Nucleus accumbens (tissue), 56 donors: Measurements from ENCODE around the gene TBC1D7.
A peak's percentile ranks its signal among the peaks of the same experiment; 100 is the strongest.
"Not testable (repeated sequence)": the region's sequence is repeated elsewhere in the genome, so short reads cannot be mapped to it uniquely, and the experiment has no call there.

Experiments used
- DNase-seq, 56 donors: peaks; one replicate each; lab custom pipeline; 2025; lab: John Stamatoyannopoulos, UW

Gene TBC1D7

GRCh38 chr6:13326031-13326586, 2.2 kb downstream of the TBC1D7 start:
- not testable (repeated sequence) for DNase-seq

GRCh38 chr6:13319891-13320564, 8.3 kb downstream of the TBC1D7 start:
- no peak for DNase-seq

GRCh38 chr6:13318821-13319220, 9.5 kb downstream of the TBC1D7 start:
- DNase-seq = no peak

GRCh38 chr6:13315896-13316295, 12.4 kb downstream of the TBC1D7 start:
- DNase-seq = no peak

- no peak for DNase-seq
These were observed 13.5 kb downstream of the TBC1D7 start for GRCh38 chr6:13314806-13315205.

GRCh38 chr6:13311155-13311554, 17.2 kb downstream of the TBC1D7 start:
- DNase-seq = no peak

GRCh38 chr6:13308332-13308731, 20.0 kb downstream of the TBC1D7 start:
- no peak for DNase-seq

- DNase-seq = peak in 2 of 56 donors; percentile 15 to 23
These were observed 20.8 kb downstream of the TBC1D7 start for GRCh38 chr6:13307508-13307995.

- DNase-seq = no peak
These were observed 22.5 kb downstream of the TBC1D7 start for GRCh38 chr6:13305791-13306190.

GRCh38 chr6:13305288-13305687, 23.0 kb downstream of the TBC1D7 start:
- no peak for DNase-seq

GRCh38 chr6:13304580-13305260, 23.6 kb downstream of the TBC1D7 start:
- DNase-seq = peak in 28 of 56 donors; percentile 12 to 65 (median 28)

- DNase-seq = no peak
These were observed 24.2 kb downstream of the TBC1D7 start for GRCh38 chr6:13304101-13304500.

GRCh38 chr6:13303668-13304017, 24.7 kb downstream of the TBC1D7 start:
- peak in 28 of 56 donors; percentile 6 to 68 (median 40) for DNase-seq

- peak in 40 of 56 donors; percentile 25 to 92 (median 64) for DNase-seq
These were observed 25.3 kb downstream of the TBC1D7 start for GRCh38 chr6:13302751-13303667.

GRCh38 chr6:13302291-13302690, 26.0 kb downstream of the TBC1D7 start:
- peak in 43 of 56 donors; percentile 12 to 84 (median 64) for DNase-seq

GRCh38 chr6:13300643-13301590, 27.4 kb downstream of the TBC1D7 start:
- no peak for DNase-seq

- no peak for DNase-seq
These were observed 28.4 kb downstream of the TBC1D7 start for GRCh38 chr6:13299918-13300317.

GRCh38 chr6:13299403-13299821, 28.9 kb downstream of the TBC1D7 start:
- DNase-seq = no peak

- DNase-seq = no peak
These were observed 29.9 kb downstream of the TBC1D7 start for GRCh38 chr6:13298446-13298845.
